DND-41 (cell line): ENCODE data around the gene KCNJ16.

Experiments used
- CTCF ChIP-seq: IDR thresholded peaks from 2 replicates; pipeline ENCODE4 v1.5.1; 2012; ENCODE audit warnings: borderline replicate concordance, low read length, moderate library complexity, mild to moderate bottlenecking; ENCODE audit not compliant: poor library complexity, severe bottlenecking; ENCODE audit errors: extremely low read depth
- EZH2 ChIP-seq: IDR thresholded peaks from 3 replicates; pipeline ENCODE4 v1.6.1; 2012; ENCODE audit warnings: borderline replicate concordance, low read depth, mild to moderate bottlenecking, moderate library complexity, low read length, inconsistent platforms; ENCODE audit not compliant: severe bottlenecking

GRCh38 chr17:70028978-70029767, 45.9 kb upstream of the KCNJ16 start:
- no peak for TF ChIP-seq CTCF
- no peak for TF ChIP-seq EZH2
